ENCODE results near the gene CDK9.

CDK9 gene

DNA sequence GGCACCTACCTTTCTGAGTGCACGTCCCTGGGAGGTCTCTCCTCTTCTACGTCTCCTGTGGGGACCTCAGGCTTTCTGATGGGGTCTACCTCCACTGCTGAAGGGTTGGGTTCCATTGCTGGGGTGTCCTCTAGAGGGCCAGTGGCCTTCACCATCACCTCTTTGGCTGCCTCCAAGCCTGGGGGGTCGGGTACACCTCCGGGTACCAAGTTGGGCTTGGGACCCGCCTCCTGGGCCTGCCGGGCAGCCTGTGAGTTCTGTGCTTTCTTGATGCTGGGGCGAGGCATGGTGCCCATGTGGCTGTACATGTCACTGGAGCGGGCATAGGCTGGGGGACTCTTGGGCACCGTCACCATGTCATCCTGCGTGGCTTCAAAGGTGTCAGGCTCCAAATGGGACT is 11.9 kb upstream of the CDK9 start:
- no peak for ATAC-seq
- TF ChIP-seq ZFP30 (CRISPR knock-in tag; IDR thresholded peaks at IDR 0.05): no peak
- TF ChIP-seq, protein P1, sequence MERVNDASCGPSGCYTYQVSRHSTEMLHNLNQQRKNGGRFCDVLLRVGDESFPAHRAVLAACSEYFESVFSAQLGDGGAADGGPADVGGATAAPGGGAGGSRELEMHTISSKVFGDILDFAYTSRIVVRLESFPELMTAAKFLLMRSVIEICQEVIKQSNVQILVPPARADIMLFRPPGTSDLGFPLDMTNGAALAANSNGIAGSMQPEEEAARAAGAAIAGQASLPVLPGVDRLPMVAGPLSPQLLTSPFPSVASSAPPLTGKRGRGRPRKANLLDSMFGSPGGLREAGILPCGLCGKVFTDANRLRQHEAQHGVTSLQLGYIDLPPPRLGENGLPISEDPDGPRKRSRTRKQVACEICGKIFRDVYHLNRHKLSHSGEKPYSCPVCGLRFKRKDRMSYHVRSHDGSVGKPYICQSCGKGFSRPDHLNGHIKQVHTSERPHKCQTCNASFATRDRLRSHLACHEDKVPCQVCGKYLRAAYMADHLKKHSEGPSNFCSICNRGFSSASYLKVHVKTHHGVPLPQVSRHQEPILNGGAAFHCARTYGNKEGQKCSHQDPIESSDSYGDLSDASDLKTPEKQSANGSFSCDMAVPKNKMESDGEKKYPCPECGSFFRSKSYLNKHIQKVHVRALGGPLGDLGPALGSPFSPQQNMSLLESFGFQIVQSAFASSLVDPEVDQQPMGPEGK (CRISPR knock-in tag; IDR thresholded peaks at IDR 0.05; ENCODE audit: borderline replicate concordance): no peak
- no peak for TF ChIP-seq TCF4 (CRISPR knock-in tag; IDR thresholded peaks at IDR 0.05; ENCODE audit: borderline replicate concordance)

DNA sequence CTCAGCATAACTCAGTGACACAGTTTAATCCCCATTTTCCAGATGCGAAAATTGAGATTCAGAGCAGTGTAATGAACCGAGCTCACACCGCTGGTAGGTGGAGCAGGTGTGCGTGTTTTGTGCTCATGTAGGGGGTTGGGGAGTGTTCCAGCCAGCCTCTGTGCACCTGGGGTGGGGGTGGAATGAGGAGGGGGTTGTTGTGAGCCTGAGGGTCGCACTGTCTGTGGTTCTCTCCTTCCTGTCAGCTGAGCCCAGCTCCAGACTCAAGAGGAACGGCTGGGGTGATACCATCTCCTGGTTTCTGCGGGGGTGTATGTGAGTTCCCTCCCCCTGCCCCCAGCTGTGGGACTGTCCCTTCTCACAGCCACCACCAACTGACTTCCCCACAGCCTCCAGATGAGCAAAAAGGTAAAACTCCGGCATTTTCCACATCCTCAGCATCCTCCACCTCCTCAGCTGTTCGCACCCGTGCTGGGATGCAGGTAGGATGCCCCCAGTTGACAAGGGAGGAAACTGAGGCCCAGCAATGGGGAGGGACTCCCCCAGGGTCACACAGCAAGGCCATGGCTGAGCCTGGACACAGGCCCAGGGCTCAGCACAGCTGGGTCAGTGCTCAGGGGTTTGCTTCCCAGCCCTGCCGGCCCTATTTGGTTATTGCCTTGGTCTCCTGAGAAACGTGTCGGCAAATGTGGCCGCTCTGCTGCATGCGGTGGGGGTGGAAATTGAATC is 9.5 kb upstream of the CDK9 start:
- TF ChIP-seq PPARA (CRISPR knock-in tag; IDR thresholded peaks at IDR 0.05; ENCODE audit: borderline replicate concordance) (no peak), ZNF8 (CRISPR knock-in tag; IDR thresholded peaks at IDR 0.05) (no peak), ISL1 (CRISPR knock-in tag; IDR thresholded peaks at IDR 0.05) (no peak), ZNF565 (CRISPR knock-in tag; conservative IDR thresholded peaks at IDR 0.05; ENCODE audit: low read depth) (no peak), CSDC2 (CRISPR knock-in tag; IDR thresholded peaks at IDR 0.05) (no peak), OSR1 (CRISPR knock-in tag; IDR thresholded peaks at IDR 0.05) (no peak), ZFP30 (CRISPR knock-in tag; IDR thresholded peaks at IDR 0.05) (no peak), TOX (CRISPR knock-in tag; IDR thresholded peaks at IDR 0.05; ENCODE audit: borderline replicate concordance) (no peak)
- TF ChIP-seq, protein P2, sequence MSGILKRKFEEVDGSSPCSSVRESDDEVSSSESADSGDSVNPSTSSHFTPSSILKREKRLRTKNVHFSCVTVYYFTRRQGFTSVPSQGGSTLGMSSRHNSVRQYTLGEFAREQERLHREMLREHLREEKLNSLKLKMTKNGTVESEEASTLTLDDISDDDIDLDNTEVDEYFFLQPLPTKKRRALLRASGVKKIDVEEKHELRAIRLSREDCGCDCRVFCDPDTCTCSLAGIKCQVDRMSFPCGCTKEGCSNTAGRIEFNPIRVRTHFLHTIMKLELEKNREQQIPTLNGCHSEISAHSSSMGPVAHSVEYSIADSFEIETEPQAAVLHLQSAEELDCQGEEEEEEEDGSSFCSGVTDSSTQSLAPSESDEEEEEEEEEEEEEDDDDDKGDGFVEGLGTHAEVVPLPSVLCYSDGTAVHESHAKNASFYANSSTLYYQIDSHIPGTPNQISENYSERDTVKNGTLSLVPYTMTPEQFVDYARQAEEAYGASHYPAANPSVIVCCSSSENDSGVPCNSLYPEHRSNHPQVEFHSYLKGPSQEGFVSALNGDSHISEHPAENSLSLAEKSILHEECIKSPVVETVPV (CRISPR knock-in tag; IDR thresholded peaks at IDR 0.05): no peak
- ATAC-seq: no peak

DNA sequence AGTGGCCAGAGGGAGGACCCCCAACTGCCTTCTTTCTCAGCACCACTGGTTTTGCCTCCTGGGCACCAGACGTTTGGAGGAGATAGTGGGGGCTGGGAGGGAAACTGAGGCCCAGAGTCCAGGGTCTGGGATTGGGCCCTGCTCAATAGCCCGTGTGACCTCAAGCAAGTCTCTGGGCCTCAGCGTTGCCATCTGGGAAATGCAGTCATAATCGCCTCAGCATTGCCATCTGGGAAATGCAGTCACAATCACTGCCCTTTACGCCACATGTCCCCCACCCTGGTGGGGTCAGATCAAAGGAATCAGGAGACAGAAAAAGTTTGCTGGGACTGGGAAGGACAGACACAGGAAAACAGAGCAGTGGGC is 8.9 kb upstream of the CDK9 start:
- ATAC-seq: no peak
- TF ChIP-seq ARNTL (CRISPR knock-in tag; IDR thresholded peaks at IDR 0.05; ENCODE audit: borderline replicate concordance, low read depth) (no peak), ZNF70 (CRISPR knock-in tag; IDR thresholded peaks at IDR 0.05) (no peak), ISL1 (CRISPR knock-in tag; IDR thresholded peaks at IDR 0.05) (no peak), ZFP30 (CRISPR knock-in tag; IDR thresholded peaks at IDR 0.05) (no peak), GLIS3 (CRISPR knock-in tag; IDR thresholded peaks at IDR 0.05) (no peak), TOX (CRISPR knock-in tag; IDR thresholded peaks at IDR 0.05; ENCODE audit: borderline replicate concordance) (no peak)
- TF ChIP-seq, protein P3, sequence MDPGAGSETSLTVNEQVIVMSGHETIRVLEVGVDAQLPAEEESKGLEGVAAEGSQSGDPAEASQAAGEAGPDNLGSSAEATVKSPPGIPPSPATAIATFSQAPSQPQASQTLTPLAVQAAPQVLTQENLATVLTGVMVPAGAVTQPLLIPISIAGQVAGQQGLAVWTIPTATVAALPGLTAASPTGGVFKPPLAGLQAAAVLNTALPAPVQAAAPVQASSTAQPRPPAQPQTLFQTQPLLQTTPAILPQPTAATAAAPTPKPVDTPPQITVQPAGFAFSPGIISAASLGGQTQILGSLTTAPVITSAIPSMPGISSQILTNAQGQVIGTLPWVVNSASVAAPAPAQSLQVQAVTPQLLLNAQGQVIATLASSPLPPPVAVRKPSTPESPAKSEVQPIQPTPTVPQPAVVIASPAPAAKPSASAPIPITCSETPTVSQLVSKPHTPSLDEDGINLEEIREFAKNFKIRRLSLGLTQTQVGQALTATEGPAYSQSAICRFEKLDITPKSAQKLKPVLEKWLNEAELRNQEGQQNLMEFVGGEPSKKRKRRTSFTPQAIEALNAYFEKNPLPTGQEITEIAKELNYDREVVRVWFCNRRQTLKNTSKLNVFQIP (CRISPR knock-in tag; IDR thresholded peaks at IDR 0.05; ENCODE audit: borderline replicate concordance, low read depth): no peak
- TF ChIP-seq, protein P2 (CRISPR knock-in tag; IDR thresholded peaks at IDR 0.05): no peak

DNA sequence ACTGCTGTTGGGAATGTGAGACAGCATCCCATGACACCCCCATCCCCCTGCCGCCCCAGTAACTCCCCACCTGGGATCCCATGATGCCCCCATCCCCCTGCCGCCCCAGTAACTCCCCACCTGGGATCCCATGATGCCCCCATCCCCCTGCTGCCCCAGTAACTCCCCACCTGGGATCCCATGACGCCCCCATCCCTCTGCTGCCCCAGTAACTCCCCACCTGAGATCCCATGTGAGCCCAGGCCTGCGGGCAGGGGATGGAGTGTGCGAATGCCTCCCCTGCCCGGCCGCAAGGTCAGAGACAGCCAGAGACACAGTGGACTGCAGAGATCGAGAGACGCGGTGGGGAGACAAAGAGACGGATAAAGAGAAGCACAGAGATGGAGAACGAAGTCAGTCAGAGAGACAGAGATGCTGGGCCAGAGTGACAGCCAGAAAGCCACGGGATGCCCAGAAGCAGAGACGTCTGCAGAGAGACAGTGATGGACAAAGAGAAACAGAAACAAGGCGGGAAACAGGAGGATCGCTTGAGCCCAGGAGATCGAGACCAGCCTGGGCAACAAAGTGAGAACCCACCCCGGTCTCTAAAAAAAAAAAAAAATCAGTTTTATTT is 8.4 kb upstream of the CDK9 start:
- ATAC-seq: no peak
- no peak for TF ChIP-seq CSDC2 (CRISPR knock-in tag; IDR thresholded peaks at IDR 0.05)
- no peak for TF ChIP-seq ISL1 (CRISPR knock-in tag; IDR thresholded peaks at IDR 0.05)
- TF ChIP-seq OSR1 (CRISPR knock-in tag; IDR thresholded peaks at IDR 0.05): no peak
- no peak for TF ChIP-seq PPARA (CRISPR knock-in tag; IDR thresholded peaks at IDR 0.05; ENCODE audit: borderline replicate concordance)
- TF ChIP-seq, protein P3 (CRISPR knock-in tag; IDR thresholded peaks at IDR 0.05; ENCODE audit: borderline replicate concordance, low read depth): no peak
- no peak for TF ChIP-seq ZFP3 (CRISPR knock-in tag; IDR thresholded peaks at IDR 0.05)
- TF ChIP-seq ZNF8 (CRISPR knock-in tag; IDR thresholded peaks at IDR 0.05): no peak
- no peak for TF ChIP-seq ZFP30 (CRISPR knock-in tag; IDR thresholded peaks at IDR 0.05)
- TF ChIP-seq, protein P1 (CRISPR knock-in tag; IDR thresholded peaks at IDR 0.05; ENCODE audit: borderline replicate concordance): no peak
- TF ChIP-seq, protein P4, sequence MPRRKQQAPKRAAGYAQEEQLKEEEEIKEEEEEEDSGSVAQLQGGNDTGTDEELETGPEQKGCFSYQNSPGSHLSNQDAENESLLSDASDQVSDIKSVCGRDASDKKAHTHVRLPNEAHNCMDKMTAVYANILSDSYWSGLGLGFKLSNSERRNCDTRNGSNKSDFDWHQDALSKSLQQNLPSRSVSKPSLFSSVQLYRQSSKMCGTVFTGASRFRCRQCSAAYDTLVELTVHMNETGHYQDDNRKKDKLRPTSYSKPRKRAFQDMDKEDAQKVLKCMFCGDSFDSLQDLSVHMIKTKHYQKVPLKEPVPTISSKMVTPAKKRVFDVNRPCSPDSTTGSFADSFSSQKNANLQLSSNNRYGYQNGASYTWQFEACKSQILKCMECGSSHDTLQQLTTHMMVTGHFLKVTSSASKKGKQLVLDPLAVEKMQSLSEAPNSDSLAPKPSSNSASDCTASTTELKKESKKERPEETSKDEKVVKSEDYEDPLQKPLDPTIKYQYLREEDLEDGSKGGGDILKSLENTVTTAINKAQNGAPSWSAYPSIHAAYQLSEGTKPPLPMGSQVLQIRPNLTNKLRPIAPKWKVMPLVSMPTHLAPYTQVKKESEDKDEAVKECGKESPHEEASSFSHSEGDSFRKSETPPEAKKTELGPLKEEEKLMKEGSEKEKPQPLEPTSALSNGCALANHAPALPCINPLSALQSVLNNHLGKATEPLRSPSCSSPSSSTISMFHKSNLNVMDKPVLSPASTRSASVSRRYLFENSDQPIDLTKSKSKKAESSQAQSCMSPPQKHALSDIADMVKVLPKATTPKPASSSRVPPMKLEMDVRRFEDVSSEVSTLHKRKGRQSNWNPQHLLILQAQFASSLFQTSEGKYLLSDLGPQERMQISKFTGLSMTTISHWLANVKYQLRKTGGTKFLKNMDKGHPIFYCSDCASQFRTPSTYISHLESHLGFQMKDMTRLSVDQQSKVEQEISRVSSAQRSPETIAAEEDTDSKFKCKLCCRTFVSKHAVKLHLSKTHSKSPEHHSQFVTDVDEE (CRISPR knock-in tag; IDR thresholded peaks at IDR 0.05): no peak
- TF ChIP-seq TCF4 (CRISPR knock-in tag; IDR thresholded peaks at IDR 0.05; ENCODE audit: borderline replicate concordance): no peak
- no peak for TF ChIP-seq ZC3H10 (CRISPR knock-in tag; IDR thresholded peaks at IDR 0.05)
- TF ChIP-seq ZNF70 (CRISPR knock-in tag; IDR thresholded peaks at IDR 0.05): no peak
- TF ChIP-seq RARB (CRISPR knock-in tag; IDR thresholded peaks at IDR 0.05): no peak
- no peak for TF ChIP-seq GLIS3 (CRISPR knock-in tag; IDR thresholded peaks at IDR 0.05)
- no peak for TF ChIP-seq ZNF565 (CRISPR knock-in tag; conservative IDR thresholded peaks at IDR 0.05; ENCODE audit: low read depth)
- TF ChIP-seq BACH2 (CRISPR knock-in tag; IDR thresholded peaks at IDR 0.05; ENCODE audit: borderline replicate concordance): no peak

Measured in SK-N-SH treated with all-trans-retinoic acid at 6 μM for 48 hours (cell line).